Nucleus accumbens (tissue), 56 donors: ENCODE data around the gene PAGE2.
A peak's percentile ranks its signal among the peaks of the same experiment; 100 is the strongest.
"Not testable (repeated sequence)": the region's sequence is repeated elsewhere in the genome, so short reads cannot be mapped to it uniquely, and the experiment has no call there.

Source experiments
- DNase-seq, 56 donors: peaks; one replicate each; lab custom pipeline; 2025; lab: John Stamatoyannopoulos, UW

Gene PAGE2

GRCh38 chrX:55120761-55121358 is 32.0 kb downstream of the PAGE2 start:
- no peak for DNase-seq

GRCh38 chrX:55123900-55124299 is 35.1 kb downstream of the PAGE2 start:
- no peak for DNase-seq

- no peak for DNase-seq
Observed at GRCh38 chrX:55127692-55128091, 38.9 kb downstream of the PAGE2 start.

GRCh38 chrX:55129361-55129760 is 40.5 kb downstream of the PAGE2 start:
- no peak for DNase-seq

- no peak for DNase-seq
Observed at GRCh38 chrX:55130481-55130880, 41.7 kb downstream of the PAGE2 start.

GRCh38 chrX:55132416-55132815 is 43.6 kb downstream of the PAGE2 start:
- no peak for DNase-seq

GRCh38 chrX:55135171-55135570 is 46.4 kb downstream of the PAGE2 start:
- peak in 25 of 56 donors; percentile 0 to 56 (median 1) for DNase-seq

- DNase-seq: not testable (repeated sequence)
Observed at GRCh38 chrX:55140800-55141199, 52.0 kb downstream of the PAGE2 start.
